IPS-15b (cell line): ENCODE results near the gene KDM8.

Source experiments
- H3K27me3 ChIP-seq: one replicate; pipeline ENCODE4 v1.6.1; 2013; ENCODE audit warnings: low read length; ENCODE audit not compliant: control insufficient read depth, insufficient read depth
- H3K36me3 ChIP-seq: one replicate; pipeline ENCODE4 v1.6.1; 2013; ENCODE audit warnings: low read length; ENCODE audit not compliant: control insufficient read depth, insufficient read depth
- H3K4me1 ChIP-seq: one replicate; pipeline ENCODE4 v1.6.1; 2013; ENCODE audit warnings: mild to moderate bottlenecking, low read length; ENCODE audit not compliant: control insufficient read depth, insufficient read depth
- H3K4me3 ChIP-seq: one replicate; pipeline ENCODE4 v1.5.1; 2013; ENCODE audit warnings: low read depth, low read length
- H3K9ac ChIP-seq: one replicate; pipeline ENCODE4 v1.6.1; 2013; ENCODE audit warnings: low read depth, mild to moderate bottlenecking, low read length
- H3K9me3 ChIP-seq: one replicate; pipeline ENCODE4 v1.6.1; 2013; ENCODE audit warnings: mild to moderate bottlenecking, low read length; ENCODE audit not compliant: control insufficient read depth, insufficient read depth

Gene KDM8

GRCh38 chr16:27208081-27208680 is 4.9 kb downstream of the KDM8 start:
- peaks cover 12% of the 10 kb centered on the region for H3K36me3 ChIP-seq

GRCh38 chr16:27208796-27209195 is 5.5 kb downstream of the KDM8 start:
- Histone ChIP-seq H3K4me3 (no peak overlapping the region), H3K4me1 (peaks cover 3% of the 10 kb centered on the region)

More at GRCh38 chr16:27208081-27208680, 4.9 kb downstream of the KDM8 start:
- Histone ChIP-seq H3K4me3 (no peak overlapping the region), H3K27me3 (no peaks in the 10 kb centered on the region), H3K4me1 (peaks cover 3% of the 10 kb centered on the region), H3K9me3 (no peaks in the 10 kb centered on the region), H3K9ac (no peak overlapping the region)

GRCh38 chr16:27209591-27209990 is 6.3 kb downstream of the KDM8 start:
- H3K27me3 ChIP-seq = no peaks in the 10 kb centered on the region
- H3K4me3 ChIP-seq = no peak overlapping the region
- H3K9me3 ChIP-seq = no peaks in the 10 kb centered on the region
- peaks cover 12% of the 10 kb centered on the region for H3K36me3 ChIP-seq
- peaks cover under 1% of the 10 kb centered on the region for H3K4me1 ChIP-seq
- H3K9ac ChIP-seq = no peak overlapping the region

More at GRCh38 chr16:27208796-27209195, 5.5 kb downstream of the KDM8 start:
- no peaks in the 10 kb centered on the region for H3K27me3 ChIP-seq
- H3K9me3 ChIP-seq = no peaks in the 10 kb centered on the region
- H3K36me3 ChIP-seq = peaks cover 12% of the 10 kb centered on the region
- H3K9ac ChIP-seq = no peak overlapping the region

- Histone ChIP-seq H3K9me3 (no peaks in the 10 kb centered on the region), H3K27me3 (no peaks in the 10 kb centered on the region), H3K4me3 (no peak overlapping the region), H3K36me3 (peaks cover 12% of the 10 kb centered on the region), H3K9ac (no peak overlapping the region), H3K4me1 (no peaks in the 10 kb centered on the region)
Observed at GRCh38 chr16:27210174-27210573, 6.8 kb downstream of the KDM8 start.

GRCh38 chr16:27211026-27211425 is 7.7 kb downstream of the KDM8 start:
- Histone ChIP-seq H3K27me3 (no peaks in the 10 kb centered on the region), H3K36me3 (peaks cover 12% of the 10 kb centered on the region), H3K9me3 (no peaks in the 10 kb centered on the region), H3K9ac (no peak overlapping the region), H3K4me1 (no peaks in the 10 kb centered on the region), H3K4me3 (no peak overlapping the region)

- peaks cover 12% of the 10 kb centered on the region for H3K36me3 ChIP-seq
Observed at GRCh38 chr16:27214084-27214961, 11.0 kb downstream of the KDM8 start.

GRCh38 chr16:27215660-27216059 is 12.3 kb downstream of the KDM8 start:
- Histone ChIP-seq H3K4me3 (no peak overlapping the region), H3K27me3 (no peaks in the 10 kb centered on the region), H3K9ac (no peak overlapping the region), H3K4me1 (no peaks in the 10 kb centered on the region), H3K9me3 (no peaks in the 10 kb centered on the region), H3K36me3 (peaks cover 6% of the 10 kb centered on the region)

More at GRCh38 chr16:27214084-27214961, 11.0 kb downstream of the KDM8 start:
- H3K4me3 ChIP-seq = no peak overlapping the region
- no peaks in the 10 kb centered on the region for H3K4me1 ChIP-seq
- no peak overlapping the region for H3K9ac ChIP-seq
- H3K27me3 ChIP-seq = no peaks in the 10 kb centered on the region
- H3K9me3 ChIP-seq = no peaks in the 10 kb centered on the region

- no peak overlapping the region for H3K9ac ChIP-seq
- H3K36me3 ChIP-seq = peaks cover under 1% of the 10 kb centered on the region
- H3K27me3 ChIP-seq = no peaks in the 10 kb centered on the region
- no peak overlapping the region for H3K4me3 ChIP-seq
- H3K4me1 ChIP-seq = no peaks in the 10 kb centered on the region
- no peaks in the 10 kb centered on the region for H3K9me3 ChIP-seq
Observed at GRCh38 chr16:27216297-27216885, 13.1 kb downstream of the KDM8 start.

GRCh38 chr16:27217256-27217655 is 13.9 kb downstream of the KDM8 start:
- no peaks in the 10 kb centered on the region for H3K4me1 ChIP-seq
- H3K36me3 ChIP-seq = no peaks in the 10 kb centered on the region

GRCh38 chr16:27218756-27219155 is 15.4 kb downstream of the KDM8 start:
- no peaks in the 10 kb centered on the region for H3K4me1 ChIP-seq
- H3K4me3 ChIP-seq = no peak overlapping the region
- H3K27me3 ChIP-seq = no peaks in the 10 kb centered on the region
- no peaks in the 10 kb centered on the region for H3K36me3 ChIP-seq
- H3K9me3 ChIP-seq = no peaks in the 10 kb centered on the region
- no peak overlapping the region for H3K9ac ChIP-seq

More at GRCh38 chr16:27217256-27217655, 13.9 kb downstream of the KDM8 start:
- no peaks in the 10 kb centered on the region for H3K9me3 ChIP-seq
- no peak overlapping the region for H3K4me3 ChIP-seq
- no peaks in the 10 kb centered on the region for H3K27me3 ChIP-seq
- no peak overlapping the region for H3K9ac ChIP-seq

GRCh38 chr16:27219161-27219560 is 15.8 kb downstream of the KDM8 start:
- Histone ChIP-seq H3K4me1 (no peaks in the 10 kb centered on the region), H3K9me3 (no peaks in the 10 kb centered on the region), H3K4me3 (no peak overlapping the region), H3K9ac (no peak overlapping the region), H3K27me3 (no peaks in the 10 kb centered on the region), H3K36me3 (no peaks in the 10 kb centered on the region)
